CD4-positive, CD25-positive, alpha-beta regulatory T cell (primary cell): Measurements from ENCODE around the gene ZFYVE16. TPM values are rescaled to one million over a fixed set of nuclear protein-coding genes. Genes with fewer than 3 reads are reported as not detected.
"Not testable (repeated sequence)": the region's sequence is repeated elsewhere in the genome, so short reads cannot be mapped to it uniquely, and the experiment has no call there.

Experiments
- ATAC-seq, 2 donors: fragments of 150-1000 bp; cut with Tn5 transposase; one replicate each; pipeline ENCODE4 v1.10.0; 2021; ENCODE audit warnings: low read depth in 2 of 2, moderate number of reproducible peaks in 2 of 2, moderate library complexity in 1 of 2
- DNase-seq, 3 donors: peaks; one replicate each; pipeline versions ENCODE4 v3.0.0 to v3.0.0-alpha.2; 2012 to 2022; ENCODE audit warnings: mixed read lengths in 1 of 3
- H3K27ac ChIP-seq: one replicate; pipeline ENCODE4 v1.7.0; 2013; ENCODE audit warnings: mild to moderate bottlenecking, low read length; ENCODE audit not compliant: insufficient read depth, poor library complexity, severe bottlenecking
- H3K27me3 ChIP-seq: one replicate; pipeline ENCODE4 v1.7.0; 2013; ENCODE audit warnings: low read length; ENCODE audit not compliant: control insufficient read depth, insufficient read depth
- H3K36me3 ChIP-seq: one replicate; pipeline ENCODE4 v1.7.0; 2013; ENCODE audit warnings: mild to moderate bottlenecking, low read length, moderate library complexity; ENCODE audit not compliant: control insufficient read depth, insufficient read depth
- H3K4me1 ChIP-seq: 2 replicates; pipeline ENCODE4 v1.7.0; 2013; ENCODE audit warnings: mild to moderate bottlenecking, low read length; ENCODE audit not compliant: insufficient read depth, control insufficient read depth, poor library complexity, severe bottlenecking
- H3K4me3 ChIP-seq: one replicate; pipeline ENCODE4 v1.7.0; 2013; ENCODE audit warnings: low read depth, mild to moderate bottlenecking, low read length, moderate library complexity
- H3K9me3 ChIP-seq, 2 experiments: 1 replicate in 1 of 2; 2 replicates in 1 of 2; pipeline ENCODE4 v1.7.0; 2013; ENCODE audit warnings: low read length in 2 of 2, mild to moderate bottlenecking in 1 of 2, moderate library complexity in 1 of 2; ENCODE audit not compliant: control insufficient read depth in 2 of 2
- H3K27ac Mint-ChIP-seq, 3 donors: one replicate each; pipeline ENCODE4 v1.8.0; 2020 to 2022; ENCODE audit warnings: mild to moderate bottlenecking in 3 of 3, mixed read lengths in 3 of 3, moderate library complexity in 2 of 3
- H3K27me3 Mint-ChIP-seq: one replicate; pipeline ENCODE4 v1.8.0; 2022; ENCODE audit warnings: mild to moderate bottlenecking, mixed read lengths
- H3K36me3 Mint-ChIP-seq: one replicate; pipeline ENCODE4 v1.8.0; 2020; ENCODE audit warnings: mixed read lengths
- H3K4me1 Mint-ChIP-seq, 4 donors: one replicate each; pipeline ENCODE4 v1.8.0; 2020 to 2022; ENCODE audit warnings: mixed read lengths in 4 of 4, mild to moderate bottlenecking in 1 of 4
- H3K4me3 Mint-ChIP-seq, 4 donors: one replicate each; pipeline ENCODE4 v1.8.0; 2020 to 2022; ENCODE audit warnings: mild to moderate bottlenecking in 4 of 4, mixed read lengths in 4 of 4, moderate library complexity in 3 of 4
- H3K9me3 Mint-ChIP-seq, 7 donors: one replicate each; pipeline ENCODE4 v1.8.0; 2020 to 2022; ENCODE audit warnings: mixed read lengths in 7 of 7, mild to moderate bottlenecking in 3 of 7, moderate library complexity in 2 of 7
- polyA plus RNA-seq, 4 donors: library from polyadenylated mRNA; unstranded; fragments of 300-500 nt; fragmentation: Illumina TruSeq; gene quantifications; one replicate each; pipeline ENCODE4 v1.2.3, GENCODE V29; 2021
- total RNA-seq: library from RNA; stranded (reverse); gene quantifications from one replicate; pipeline ENCODE4 v1.2.3, GENCODE V29; 2022

Gene ZFYVE16
- total and polyA plus RNA-seq, 5 donors from 2014 or later, result 2.3 to 15.5 (median 4.1) TPM

DNA sequence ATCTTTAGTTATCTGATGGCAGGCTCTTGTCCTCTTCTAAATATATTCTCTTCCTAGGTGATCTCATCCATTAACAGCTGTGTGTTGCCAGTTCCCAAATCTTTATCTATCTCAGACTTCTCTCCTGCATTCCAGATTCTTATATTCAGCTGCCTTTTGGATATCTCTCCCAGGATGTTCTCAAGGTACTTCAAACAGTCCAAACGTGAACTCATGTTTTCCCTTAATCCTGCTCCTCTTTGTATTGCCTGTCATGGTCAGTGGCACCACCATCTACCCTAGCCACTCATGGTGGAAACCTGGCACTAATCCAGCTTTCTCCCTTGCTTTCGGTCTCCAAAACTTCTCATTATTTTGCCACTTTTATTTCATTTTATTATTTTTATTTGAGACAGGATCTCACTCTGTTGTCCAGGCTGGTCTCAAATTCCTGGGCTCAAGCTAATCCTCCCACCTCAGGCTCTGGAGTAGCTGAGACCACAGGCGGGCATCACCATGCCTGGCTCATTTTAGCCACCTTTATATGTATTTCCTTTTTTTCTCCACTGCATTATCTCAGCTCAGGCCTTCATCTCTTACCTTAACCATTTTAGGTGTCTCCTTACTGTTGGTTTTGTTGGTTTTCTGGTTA lies 3.8 kb downstream of the ZFYVE16 start:
- no peaks in the 10 kb centered on the region for H3K27me3 Mint-ChIP-seq
- H3K4me1 Mint-ChIP-seq, result peaks cover 11 to 37% (median 27%) of the 10 kb centered on the region in 4 donors
- H3K27ac ChIP-seq, result no peak overlapping the region
- no peaks in the 10 kb centered on the region for H3K27me3 ChIP-seq
- H3K4me3 Mint-ChIP-seq, result peak overlapping the region in 2 of 4 donors; percentile 68 to 73
- H3K36me3 ChIP-seq, result no peaks in the 10 kb centered on the region
- H3K4me3 ChIP-seq, result no peak overlapping the region
- H3K36me3 Mint-ChIP-seq, result peaks cover 3% of the 10 kb centered on the region
- H3K4me1 ChIP-seq, result peaks cover 17% of the 10 kb centered on the region
- H3K9me3 Mint-ChIP-seq, result peaks cover 0 to 2% (median 0%) of the 10 kb centered on the region in 7 donors
- no peaks in the 10 kb centered on the region for H3K9me3 ChIP-seq
- ATAC-seq, result no peak
- H3K27ac Mint-ChIP-seq, result peak overlapping the region in 1 of 3 donors; percentile 38
- DNase-seq, result no peak

DNA sequence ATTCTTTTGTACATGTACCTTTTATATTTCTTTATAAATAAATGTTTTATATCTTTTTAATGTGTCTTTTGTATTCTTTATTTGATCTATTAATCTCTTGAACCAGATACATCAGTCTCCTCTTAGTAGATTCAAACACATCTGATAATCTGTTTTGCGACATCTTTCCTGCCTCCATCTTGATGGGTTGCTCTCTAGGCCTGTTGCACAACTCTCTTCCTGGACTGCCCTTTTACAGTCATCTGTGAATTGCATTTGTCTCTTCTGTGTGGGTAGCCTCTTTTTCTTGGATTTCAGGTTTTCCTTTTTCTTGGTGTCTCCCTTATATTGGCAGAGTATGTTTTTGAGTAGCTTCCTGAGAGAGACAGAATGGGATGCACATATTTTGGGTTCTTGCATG lies 6.2 kb downstream of the ZFYVE16 start:
- peaks cover 4% of the 10 kb centered on the region for H3K4me1 ChIP-seq
- H3K9me3 ChIP-seq, result no peaks in the 10 kb centered on the region
- H3K9me3 Mint-ChIP-seq, result peaks cover 0 to 1% (median 0%) of the 10 kb centered on the region in 7 donors
- H3K4me3 ChIP-seq, result no peak overlapping the region
- no peaks in the 10 kb centered on the region for H3K27me3 ChIP-seq
- DNase-seq (no peak), ATAC-seq (no peak)
- H3K27ac ChIP-seq, result no peak overlapping the region
- no peaks in the 10 kb centered on the region for H3K36me3 ChIP-seq
- peaks cover 12 to 26% (median 22%) of the 10 kb centered on the region in 4 donors for H3K4me1 Mint-ChIP-seq
- peak overlapping the region in 1 of 4 donors; percentile 21 for H3K4me3 Mint-ChIP-seq
- no peak overlapping the region for H3K27ac Mint-ChIP-seq
- no peaks in the 10 kb centered on the region for H3K27me3 Mint-ChIP-seq
- peaks cover 3% of the 10 kb centered on the region for H3K36me3 Mint-ChIP-seq

DNA sequence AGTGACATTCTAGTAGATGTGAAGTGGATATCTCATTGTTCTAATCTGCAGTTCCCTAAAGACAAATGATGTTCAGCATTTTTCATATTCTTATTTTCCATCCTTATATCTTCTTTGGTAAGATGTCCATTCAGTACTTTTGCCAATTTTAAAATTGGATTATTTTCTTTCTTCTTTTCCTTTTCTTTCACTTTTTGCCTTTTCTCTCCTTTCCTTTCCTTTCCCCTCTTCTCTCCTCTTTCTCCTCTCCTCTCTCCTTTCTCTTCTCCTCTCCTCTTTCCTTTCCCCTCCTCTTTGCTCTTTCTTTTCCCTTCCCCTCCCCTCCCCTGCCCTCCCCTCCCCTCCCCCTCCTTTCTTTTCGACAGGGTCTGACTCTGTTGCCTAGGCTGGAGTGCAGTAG lies 10.1 kb downstream of the ZFYVE16 start:
- H3K27ac Mint-ChIP-seq, result no peak overlapping the region
- no peak overlapping the region for H3K4me3 Mint-ChIP-seq
- no peak for ATAC-seq
- DNase-seq, result no peak
- no peaks in the 10 kb centered on the region for H3K4me1 ChIP-seq
- peaks cover 0 to 11% (median 1%) of the 10 kb centered on the region in 7 donors for H3K9me3 Mint-ChIP-seq
- peaks cover 10 to 16% (median 15%) of the 10 kb centered on the region in 4 donors for H3K4me1 Mint-ChIP-seq
- no peaks in the 10 kb centered on the region for H3K36me3 ChIP-seq
- no peak overlapping the region for H3K4me3 ChIP-seq
- H3K27ac ChIP-seq, result no peak overlapping the region
- no peaks in the 10 kb centered on the region for H3K27me3 ChIP-seq
- H3K36me3 Mint-ChIP-seq, result peaks cover 15% of the 10 kb centered on the region
- no peaks in the 10 kb centered on the region for H3K27me3 Mint-ChIP-seq
- peaks cover 0 to 3% of the 10 kb centered on the region in 2 experiments for H3K9me3 ChIP-seq

DNA sequence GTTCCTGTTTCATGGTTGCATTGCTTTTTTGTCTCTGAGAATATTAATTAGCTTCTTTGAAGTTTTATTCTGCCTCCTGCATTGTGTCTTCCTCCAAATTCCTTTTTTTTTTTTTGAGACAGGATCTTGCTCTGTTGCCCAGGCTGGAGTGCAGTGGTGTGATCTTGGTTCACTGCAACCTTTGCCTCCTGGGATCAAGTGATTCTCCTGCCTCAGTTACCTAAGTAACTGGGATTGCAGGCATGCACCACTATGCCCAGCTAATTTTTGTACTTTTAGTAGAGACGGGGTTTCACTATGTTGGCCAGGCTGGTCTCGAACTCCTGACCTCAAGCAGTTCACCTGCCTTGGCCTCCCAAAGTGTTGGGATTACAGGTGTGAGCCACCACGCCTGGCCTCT lies 16.5 kb downstream of the ZFYVE16 start:
- not testable (repeated sequence) for ATAC-seq, H3K27me3 ChIP-seq, H3K27ac ChIP-seq, DNase-seq, H3K4me3 ChIP-seq, H3K9me3 ChIP-seq, H3K27ac Mint-ChIP-seq, H3K27me3 Mint-ChIP-seq, H3K36me3 ChIP-seq, H3K4me3 Mint-ChIP-seq, H3K4me1 ChIP-seq
- Mint-ChIP-seq H3K36me3 (peaks cover 14% of the 10 kb centered on the region), H3K4me1 (peaks cover 0 to 16% (median 8%) of the 10 kb centered on the region in 4 donors), H3K9me3 (peaks cover 0 to 23% (median 5%) of the 10 kb centered on the region in 7 donors)

DNA sequence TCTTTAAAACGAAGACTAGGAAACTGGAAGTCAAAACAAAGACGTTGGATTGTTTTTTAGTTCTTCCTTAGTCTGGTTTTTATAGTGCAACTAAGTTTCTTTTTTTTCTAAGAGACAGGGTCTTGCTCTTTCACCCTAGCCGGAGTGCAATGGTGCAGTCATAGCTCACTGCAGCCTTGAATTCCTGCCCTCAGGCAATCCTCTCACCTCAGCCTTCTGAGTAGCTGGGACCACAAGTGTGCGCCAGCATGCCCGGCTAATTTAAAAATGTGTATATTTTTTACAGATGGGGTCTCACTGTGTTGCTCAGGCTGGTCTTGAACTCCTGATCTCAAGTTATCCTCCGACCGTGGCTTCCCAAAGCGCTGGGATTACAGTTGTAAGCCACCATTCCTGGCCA lies 27.6 kb downstream of the ZFYVE16 start:
- Histone ChIP-seq H3K27ac (no peak overlapping the region), H3K9me3 (no peaks in the 10 kb centered on the region), H3K4me1 (no peaks in the 10 kb centered on the region), H3K27me3 (no peaks in the 10 kb centered on the region), H3K36me3 (peaks cover 26% of the 10 kb centered on the region), H3K4me3 (no peak overlapping the region)
- Mint-ChIP-seq H3K4me3 (no peak overlapping the region), H3K27me3 (no peaks in the 10 kb centered on the region), H3K9me3 (peaks cover 0 to 4% (median 0%) of the 10 kb centered on the region in 7 donors), H3K27ac (no peak overlapping the region), H3K4me1 (peaks cover 0 to 10% (median 4%) of the 10 kb centered on the region in 4 donors), H3K36me3 (peaks cover 31% of the 10 kb centered on the region)
- no peak for DNase-seq
- ATAC-seq, result no peak

DNA sequence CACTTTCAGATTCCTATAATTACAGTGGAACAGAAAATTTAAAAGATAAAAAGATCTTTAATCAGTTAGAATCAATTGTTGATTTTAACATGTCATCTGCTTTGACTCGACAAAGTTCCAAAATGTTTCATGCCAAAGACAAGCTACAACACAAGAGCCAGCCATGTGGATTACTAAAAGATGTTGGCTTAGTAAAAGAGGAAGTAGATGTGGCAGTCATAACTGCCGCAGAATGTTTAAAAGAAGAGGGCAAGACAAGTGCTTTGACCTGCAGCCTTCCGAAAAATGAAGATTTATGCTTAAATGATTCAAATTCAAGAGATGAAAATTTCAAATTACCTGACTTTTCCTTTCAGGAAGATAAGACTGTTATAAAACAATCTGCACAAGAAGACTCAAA lies 29.5 kb downstream of the ZFYVE16 start:
- Histone ChIP-seq H3K4me3 (no peak overlapping the region), H3K4me1 (no peaks in the 10 kb centered on the region), H3K9me3 (no peaks in the 10 kb centered on the region), H3K27me3 (no peaks in the 10 kb centered on the region), H3K36me3 (peaks cover 29% of the 10 kb centered on the region), H3K27ac (no peak overlapping the region)
- Mint-ChIP-seq H3K4me1 (peaks cover 3 to 10% (median 5%) of the 10 kb centered on the region in 4 donors), H3K36me3 (peaks cover 45% of the 10 kb centered on the region), H3K9me3 (peaks cover 0 to 2% (median 0%) of the 10 kb centered on the region in 7 donors), H3K27ac (no peak overlapping the region), H3K4me3 (no peak overlapping the region), H3K27me3 (no peaks in the 10 kb centered on the region)
- no peak for ATAC-seq
- DNase-seq, result no peak

DNA sequence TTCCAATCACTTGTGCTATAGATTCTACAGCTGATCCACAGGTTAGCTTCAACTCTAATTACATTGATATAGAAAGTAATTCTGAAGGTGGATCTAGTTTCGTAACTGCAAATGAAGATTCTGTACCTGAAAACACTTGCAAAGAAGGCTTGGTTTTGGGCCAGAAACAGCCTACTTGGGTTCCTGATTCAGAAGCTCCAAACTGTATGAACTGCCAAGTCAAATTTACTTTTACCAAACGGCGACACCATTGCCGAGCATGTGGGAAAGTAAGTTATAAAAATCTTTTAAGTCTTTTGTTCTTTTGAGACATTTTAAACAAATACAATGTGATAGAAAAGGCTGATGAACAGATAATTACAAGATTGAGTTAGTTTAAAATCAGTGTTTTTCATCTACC lies 30.9 kb downstream of the ZFYVE16 start:
- no peak overlapping the region for H3K27ac Mint-ChIP-seq
- Histone ChIP-seq H3K9me3 (no peaks in the 10 kb centered on the region), H3K36me3 (peaks cover 33% of the 10 kb centered on the region), H3K4me3 (no peak overlapping the region), H3K27me3 (no peaks in the 10 kb centered on the region), H3K4me1 (no peaks in the 10 kb centered on the region), H3K27ac (no peak overlapping the region)
- peaks cover 54% of the 10 kb centered on the region for H3K36me3 Mint-ChIP-seq
- no peaks in the 10 kb centered on the region for H3K27me3 Mint-ChIP-seq
- peaks cover 0 to 2% (median 0%) of the 10 kb centered on the region in 7 donors for H3K9me3 Mint-ChIP-seq
- ATAC-seq (no peak), DNase-seq (no peak)
- no peak overlapping the region for H3K4me3 Mint-ChIP-seq
- H3K4me1 Mint-ChIP-seq, result peaks cover 3 to 10% (median 5%) of the 10 kb centered on the region in 4 donors

DNA sequence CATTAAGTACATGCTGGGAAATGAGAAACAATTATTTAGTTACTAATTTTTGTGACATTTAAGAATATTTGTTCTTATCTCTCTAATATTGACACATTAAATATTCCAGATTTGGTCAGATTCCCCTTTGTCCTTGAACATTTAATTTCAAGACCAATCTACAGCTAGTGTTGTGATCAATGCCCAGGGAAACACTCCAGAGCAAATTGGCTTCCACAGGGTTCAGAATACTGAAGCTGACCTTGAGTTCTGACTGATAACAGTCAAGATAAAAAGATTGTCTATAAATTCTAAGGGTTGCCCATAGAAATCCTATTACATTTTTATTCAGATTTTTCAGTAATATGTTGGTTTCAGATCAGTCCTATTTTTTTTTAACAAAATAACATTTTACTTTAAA lies 31.3 kb downstream of the ZFYVE16 start:
- no peaks in the 10 kb centered on the region for H3K27me3 Mint-ChIP-seq
- Histone ChIP-seq H3K4me3 (no peak overlapping the region), H3K27ac (no peak overlapping the region), H3K27me3 (no peaks in the 10 kb centered on the region), H3K4me1 (no peaks in the 10 kb centered on the region), H3K9me3 (no peaks in the 10 kb centered on the region), H3K36me3 (peaks cover 33% of the 10 kb centered on the region)
- no peak for ATAC-seq
- peaks cover 54% of the 10 kb centered on the region for H3K36me3 Mint-ChIP-seq
- DNase-seq, result no peak
- peaks cover 3 to 10% (median 5%) of the 10 kb centered on the region in 4 donors for H3K4me1 Mint-ChIP-seq
- no peak overlapping the region for H3K27ac Mint-ChIP-seq
- H3K4me3 Mint-ChIP-seq, result no peak overlapping the region
- peaks cover 0 to 2% (median 0%) of the 10 kb centered on the region in 7 donors for H3K9me3 Mint-ChIP-seq
